ENCODE measurements around the gene TMSB4X.

Gene TMSB4X

GRCh38 chrX:13022926-13023325, 48.0 kb downstream of the TMSB4X start:
- no peak for DNase-seq (ENCODE audit: low read depth in 4 of 4, low spot score in 1 of 4)

DNA sequence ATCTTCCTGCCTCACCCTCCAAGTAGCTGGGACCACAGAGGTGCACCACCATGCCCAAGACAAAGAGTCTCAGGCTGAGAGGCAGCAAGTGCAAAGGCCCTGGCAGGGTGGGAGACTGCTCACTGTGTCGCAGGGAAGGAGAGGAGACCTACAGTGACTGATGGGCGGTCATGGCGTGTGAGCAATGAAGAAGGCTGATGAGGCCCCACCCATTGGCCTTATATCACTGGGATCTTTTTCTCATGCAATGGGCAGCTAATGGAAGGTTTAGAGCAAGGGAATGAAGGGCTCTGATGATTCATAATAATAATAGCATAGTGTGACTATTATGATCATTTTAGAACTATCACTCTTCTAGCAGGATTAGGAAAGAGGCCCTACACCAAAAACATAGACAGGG, 48.7 kb downstream of the TMSB4X start:
- no peak for DNase-seq (ENCODE audit: low read depth in 4 of 4, low spot score in 1 of 4)

DNA sequence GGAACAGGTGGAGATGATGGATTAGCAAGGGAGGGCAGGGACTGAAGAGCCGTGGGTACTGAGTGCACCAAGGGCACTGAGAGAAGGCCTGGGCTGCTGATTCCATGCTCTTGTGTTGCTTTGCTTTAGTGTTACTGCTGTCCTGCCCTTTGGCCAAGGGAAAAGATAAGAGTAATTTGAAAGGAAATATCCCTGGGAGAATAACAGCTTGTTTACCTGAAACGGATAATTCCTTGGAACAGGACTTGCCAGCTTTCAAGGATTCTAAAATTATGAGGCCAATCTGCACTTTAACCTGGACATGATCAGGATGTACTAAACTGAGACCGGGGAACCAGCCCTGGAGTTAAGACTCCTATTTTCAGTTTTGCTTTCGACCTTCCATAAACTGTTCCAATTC, 49.1 kb downstream of the TMSB4X start:
- DNase-seq (ENCODE audit: low read depth in 4 of 4, low spot score in 1 of 4): no peak

GRCh38 chrX:13024986-13025385, 50.1 kb downstream of the TMSB4X start:
- no peak for DNase-seq (ENCODE audit: low read depth in 4 of 4, low spot score in 1 of 4)
